BE2C (cell line): ENCODE data around the gene GPBP1L1.

ENCODE experiments used
- DNase-seq: peaks from one replicate; pipeline ENCODE4 v3.0.0-alpha.2; 2020
- H3K27me3 ChIP-seq: fragments of 250-450 bp; sonication (Bioruptor Pico); 2 replicates; pipeline ENCODE4 v1.5.1; 2020; ENCODE audit warnings: mild to moderate bottlenecking
- H3K36me3 ChIP-seq: fragments of 250-450 bp; sonication (Bioruptor Pico); 2 replicates; pipeline ENCODE4 v1.5.1; 2020; ENCODE audit warnings: mild to moderate bottlenecking
- H3K4me1 ChIP-seq: fragments of 250-450 bp; sonication (Bioruptor Pico); 2 replicates; pipeline ENCODE4 v1.5.1; 2020
- H3K4me3 ChIP-seq: 2 replicates; pipeline ENCODE4 v1.5.1; 2011; ENCODE audit warnings: low read depth, low read length
- H3K9me3 ChIP-seq: fragments of 250-450 bp; sonication (Bioruptor Pico); 2 replicates; pipeline ENCODE4 v1.5.1; 2020
- CTCF ChIP-seq: IDR thresholded peaks from 2 replicates; pipeline ENCODE4 v1.5.1; 2012; ENCODE audit warnings: mild to moderate bottlenecking, low read depth, low read length

The GPBP1L1 gene

GRCh38 chr1:45629035-45629434 is 57.3 kb downstream of the GPBP1L1 start:
- H3K36me3 ChIP-seq, result peaks cover 12% of the 10 kb centered on the region
- H3K27me3 ChIP-seq, result no peaks in the 10 kb centered on the region
- H3K4me1 ChIP-seq, result no peaks in the 10 kb centered on the region
- H3K4me3 ChIP-seq, result no peak overlapping the region
- H3K9me3 ChIP-seq, result no peaks in the 10 kb centered on the region
- TF ChIP-seq CTCF, result no peak
- DNase-seq, result no peak

- H3K4me1 ChIP-seq, result no peaks in the 10 kb centered on the region
- no peaks in the 10 kb centered on the region for H3K36me3 ChIP-seq
- H3K4me3 ChIP-seq, result no peak within 1 kb of the TSS
- no peaks in the 10 kb centered on the region for H3K27me3 ChIP-seq
- DNase-seq, result no peak
- TF ChIP-seq CTCF, result no peak
- H3K9me3 ChIP-seq, result no peaks in the 10 kb centered on the region
Measured at GRCh38 chr1:45623972-45624371, 62.4 kb downstream of the GPBP1L1 start, which contains the start of gene CCDC17. TSS of gene CCDC17 (minus strand) at chr1:45624054. CDS start at chr1:45623909, 145 bp downstream.

- Histone ChIP-seq H3K27me3 (no peaks in the 10 kb centered on the region), H3K36me3 (no peaks in the 10 kb centered on the region), H3K4me1 (no peaks in the 10 kb centered on the region), H3K4me3 (no peak overlapping the region), H3K9me3 (no peaks in the 10 kb centered on the region)
- no peak for DNase-seq
- TF ChIP-seq CTCF, result no peak
Measured at GRCh38 chr1:45622524-45623394, 63.6 kb downstream of the GPBP1L1 start.

GRCh38 chr1:45621895-45622523 is 64.3 kb downstream of the GPBP1L1 start:
- no peak for DNase-seq
- H3K4me1 ChIP-seq, result no peaks in the 10 kb centered on the region
- peaks cover 7% of the 10 kb centered on the region for H3K36me3 ChIP-seq
- H3K27me3 ChIP-seq, result no peaks in the 10 kb centered on the region
- no peaks in the 10 kb centered on the region for H3K9me3 ChIP-seq
- no peak for TF ChIP-seq CTCF
- H3K4me3 ChIP-seq, result no peak overlapping the region

- H3K9me3 ChIP-seq, result no peaks in the 10 kb centered on the region
- TF ChIP-seq CTCF, result no peak
- DNase-seq, result no peak
- no peaks in the 10 kb centered on the region for H3K4me1 ChIP-seq
- peaks cover 12% of the 10 kb centered on the region for H3K36me3 ChIP-seq
- no peaks in the 10 kb centered on the region for H3K27me3 ChIP-seq
- no peak overlapping the region for H3K4me3 ChIP-seq
Measured at GRCh38 chr1:45621501-45621836, 64.9 kb downstream of the GPBP1L1 start.
